HepG2 (cell line): ENCODE data around the gene GFY.

Source experiments
- FOXO1 ChIP-seq: sonication (generic); formaldehyde crosslinking; IDR thresholded peaks from 2 replicates; pipeline ENCODE4 v1.4.0; 2020; ENCODE audit warnings: missing genetic modification reagents
- KDM2A ChIP-seq: sonication (generic); formaldehyde crosslinking; IDR thresholded peaks from 2 replicates; pipeline ENCODE4 v1.4.0; 2020; ENCODE audit warnings: low read depth, missing genetic modification reagents, borderline replicate concordance
- SIN3A ChIP-seq: IDR thresholded peaks from 2 replicates; pipeline ENCODE4 v1.6.1; 2011; ENCODE audit warnings: low read depth, mild to moderate bottlenecking, control low read depth, low read length, borderline replicate concordance
- ZNF292 ChIP-seq: sonication (generic); formaldehyde crosslinking; IDR thresholded peaks from 2 replicates; pipeline ENCODE4 v1.8.1; 2022; ENCODE audit warnings: mild to moderate bottlenecking, low read depth, missing genetic modification reagents, borderline replicate concordance
- TF ChIP-seq, protein P1 (sequence below): sonication (generic); formaldehyde crosslinking; IDR thresholded peaks from 2 replicates; pipeline ENCODE4 v1.4.0; 2020; ENCODE audit warnings: missing genetic modification reagents
- TF ChIP-seq, protein P2 (sequence below): sonication (generic); formaldehyde crosslinking; IDR thresholded peaks from 2 replicates; pipeline ENCODE4 v1.8.1; 2023; ENCODE audit warnings: mild to moderate bottlenecking, missing genetic modification reagents, borderline replicate concordance
- TF ChIP-seq, protein P3 (sequence below): sonication (generic); formaldehyde crosslinking; IDR thresholded peaks from 2 replicates; pipeline ENCODE4 v1.4.0; 2020; ENCODE audit warnings: missing genetic modification reagents, borderline replicate concordance

DNA sequence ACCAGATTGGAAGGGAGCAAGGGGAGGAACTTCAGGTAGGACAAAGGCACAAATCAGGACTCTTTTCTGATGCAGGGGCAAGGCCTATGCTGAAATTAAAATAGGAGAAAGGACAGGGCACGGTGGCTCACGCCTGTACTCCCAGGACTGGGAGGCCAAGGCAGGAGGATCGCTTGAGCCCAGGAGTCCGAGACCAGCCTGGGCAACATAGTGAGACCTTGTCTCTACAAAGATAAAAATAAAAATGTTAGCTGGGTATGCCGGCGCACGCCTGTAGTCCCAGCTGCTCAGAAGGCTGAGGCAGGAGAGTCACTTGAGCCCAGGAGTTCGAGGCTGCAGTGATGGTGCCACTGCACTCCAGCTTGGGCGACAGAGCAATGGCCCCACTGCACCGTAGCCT, 10.5 kb downstream of the GFY start:
- no peak for TF ChIP-seq SIN3A
- TF ChIP-seq ZNF292 = no peak
- TF ChIP-seq, protein P1, sequence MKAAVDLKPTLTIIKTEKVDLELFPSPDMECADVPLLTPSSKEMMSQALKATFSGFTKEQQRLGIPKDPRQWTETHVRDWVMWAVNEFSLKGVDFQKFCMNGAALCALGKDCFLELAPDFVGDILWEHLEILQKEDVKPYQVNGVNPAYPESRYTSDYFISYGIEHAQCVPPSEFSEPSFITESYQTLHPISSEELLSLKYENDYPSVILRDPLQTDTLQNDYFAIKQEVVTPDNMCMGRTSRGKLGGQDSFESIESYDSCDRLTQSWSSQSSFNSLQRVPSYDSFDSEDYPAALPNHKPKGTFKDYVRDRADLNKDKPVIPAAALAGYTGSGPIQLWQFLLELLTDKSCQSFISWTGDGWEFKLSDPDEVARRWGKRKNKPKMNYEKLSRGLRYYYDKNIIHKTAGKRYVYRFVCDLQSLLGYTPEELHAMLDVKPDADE (CRISPR knock-in tag) = no peak
- TF ChIP-seq, protein P2, sequence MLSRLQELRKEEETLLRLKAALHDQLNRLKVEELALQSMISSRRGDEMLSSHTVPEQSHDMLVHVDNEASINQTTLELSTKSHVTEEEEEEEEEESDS (CRISPR knock-in tag) = no peak
- TF ChIP-seq, protein P3, sequence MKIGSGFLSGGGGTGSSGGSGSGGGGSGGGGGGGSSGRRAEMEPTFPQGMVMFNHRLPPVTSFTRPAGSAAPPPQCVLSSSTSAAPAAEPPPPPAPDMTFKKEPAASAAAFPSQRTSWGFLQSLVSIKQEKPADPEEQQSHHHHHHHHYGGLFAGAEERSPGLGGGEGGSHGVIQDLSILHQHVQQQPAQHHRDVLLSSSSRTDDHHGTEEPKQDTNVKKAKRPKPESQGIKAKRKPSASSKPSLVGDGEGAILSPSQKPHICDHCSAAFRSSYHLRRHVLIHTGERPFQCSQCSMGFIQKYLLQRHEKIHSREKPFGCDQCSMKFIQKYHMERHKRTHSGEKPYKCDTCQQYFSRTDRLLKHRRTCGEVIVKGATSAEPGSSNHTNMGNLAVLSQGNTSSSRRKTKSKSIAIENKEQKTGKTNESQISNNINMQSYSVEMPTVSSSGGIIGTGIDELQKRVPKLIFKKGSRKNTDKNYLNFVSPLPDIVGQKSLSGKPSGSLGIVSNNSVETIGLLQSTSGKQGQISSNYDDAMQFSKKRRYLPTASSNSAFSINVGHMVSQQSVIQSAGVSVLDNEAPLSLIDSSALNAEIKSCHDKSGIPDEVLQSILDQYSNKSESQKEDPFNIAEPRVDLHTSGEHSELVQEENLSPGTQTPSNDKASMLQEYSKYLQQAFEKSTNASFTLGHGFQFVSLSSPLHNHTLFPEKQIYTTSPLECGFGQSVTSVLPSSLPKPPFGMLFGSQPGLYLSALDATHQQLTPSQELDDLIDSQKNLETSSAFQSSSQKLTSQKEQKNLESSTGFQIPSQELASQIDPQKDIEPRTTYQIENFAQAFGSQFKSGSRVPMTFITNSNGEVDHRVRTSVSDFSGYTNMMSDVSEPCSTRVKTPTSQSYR (CRISPR knock-in tag) = no peak
- TF ChIP-seq FOXO1 = no peak
- no peak for TF ChIP-seq KDM2A
